Chondrocyte (in vitro differentiated cells): ENCODE measurements around the gene ACAA2. TPM values are rescaled to one million over a fixed set of nuclear protein-coding genes. Genes with fewer than 3 reads are reported as not detected.
"Not testable (repeated sequence)": the region's sequence is repeated elsewhere in the genome, so short reads cannot be mapped to it uniquely, and the experiment has no call there.

Experiments used
- DNase-seq: peaks from one replicate; pipeline ENCODE4 v3.0.0; 2021; ENCODE audit warnings: mixed read lengths, low spot score
- H3K27ac Mint-ChIP-seq: one replicate; pipeline ENCODE4 v1.8.0; 2021; ENCODE audit warnings: mild to moderate bottlenecking, moderate library complexity, mixed read lengths; ENCODE audit not compliant: unreplicated experiment
- H3K27me3 Mint-ChIP-seq: 2 replicates; pipeline ENCODE4 v1.8.0; 2021; ENCODE audit warnings: low read depth, mixed read lengths
- H3K36me3 Mint-ChIP-seq: 2 replicates; pipeline ENCODE4 v1.8.0; 2021; ENCODE audit warnings: low read depth, mixed read lengths
- H3K4me1 Mint-ChIP-seq: 2 replicates; pipeline ENCODE4 v1.8.0; 2021; ENCODE audit warnings: low read depth, mild to moderate bottlenecking, mixed read lengths
- H3K4me3 Mint-ChIP-seq: one replicate; pipeline ENCODE4 v1.8.0; 2021; ENCODE audit warnings: mild to moderate bottlenecking, moderate library complexity, mixed read lengths; ENCODE audit not compliant: unreplicated experiment
- H3K9me3 Mint-ChIP-seq: 2 replicates; pipeline ENCODE4 v1.8.0; 2021; ENCODE audit warnings: low read depth, mixed read lengths
- total RNA-seq: library from RNA; stranded (reverse); gene quantifications from 3 replicates; pipeline ENCODE4 v1.2.1, GENCODE V29; 2021
- TF ChIP-seq, protein P1 (sequence below): fragments of 200-600 bp; sonication (generic); IDR thresholded peaks from 2 replicates; pipeline ENCODE4 v1.5.0; 2021; ENCODE audit warnings: antibody characterized with exemption, mild to moderate bottlenecking, moderate library complexity

Gene ACAA2
- total RNA-seq, 1 donor from 2014 or later: 60.3 TPM

- Mint-ChIP-seq H3K4me3 (no peak overlapping the region), H3K27ac (no peak overlapping the region), H3K9me3 (no peaks in the 10 kb centered on the region), H3K36me3 (peaks cover 5% of the 10 kb centered on the region), H3K27me3 (no peaks in the 10 kb centered on the region), H3K4me1 (peaks cover 5% of the 10 kb centered on the region)
- TF ChIP-seq, protein P1, sequence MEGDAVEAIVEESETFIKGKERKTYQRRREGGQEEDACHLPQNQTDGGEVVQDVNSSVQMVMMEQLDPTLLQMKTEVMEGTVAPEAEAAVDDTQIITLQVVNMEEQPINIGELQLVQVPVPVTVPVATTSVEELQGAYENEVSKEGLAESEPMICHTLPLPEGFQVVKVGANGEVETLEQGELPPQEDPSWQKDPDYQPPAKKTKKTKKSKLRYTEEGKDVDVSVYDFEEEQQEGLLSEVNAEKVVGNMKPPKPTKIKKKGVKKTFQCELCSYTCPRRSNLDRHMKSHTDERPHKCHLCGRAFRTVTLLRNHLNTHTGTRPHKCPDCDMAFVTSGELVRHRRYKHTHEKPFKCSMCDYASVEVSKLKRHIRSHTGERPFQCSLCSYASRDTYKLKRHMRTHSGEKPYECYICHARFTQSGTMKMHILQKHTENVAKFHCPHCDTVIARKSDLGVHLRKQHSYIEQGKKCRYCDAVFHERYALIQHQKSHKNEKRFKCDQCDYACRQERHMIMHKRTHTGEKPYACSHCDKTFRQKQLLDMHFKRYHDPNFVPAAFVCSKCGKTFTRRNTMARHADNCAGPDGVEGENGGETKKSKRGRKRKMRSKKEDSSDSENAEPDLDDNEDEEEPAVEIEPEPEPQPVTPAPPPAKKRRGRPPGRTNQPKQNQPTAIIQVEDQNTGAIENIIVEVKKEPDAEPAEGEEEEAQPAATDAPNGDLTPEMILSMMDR: no peak
- DNase-seq: no peak
Measured at GRCh38 chr18:49802623-49803022, 10.7 kb downstream of the ACAA2 start.

DNA sequence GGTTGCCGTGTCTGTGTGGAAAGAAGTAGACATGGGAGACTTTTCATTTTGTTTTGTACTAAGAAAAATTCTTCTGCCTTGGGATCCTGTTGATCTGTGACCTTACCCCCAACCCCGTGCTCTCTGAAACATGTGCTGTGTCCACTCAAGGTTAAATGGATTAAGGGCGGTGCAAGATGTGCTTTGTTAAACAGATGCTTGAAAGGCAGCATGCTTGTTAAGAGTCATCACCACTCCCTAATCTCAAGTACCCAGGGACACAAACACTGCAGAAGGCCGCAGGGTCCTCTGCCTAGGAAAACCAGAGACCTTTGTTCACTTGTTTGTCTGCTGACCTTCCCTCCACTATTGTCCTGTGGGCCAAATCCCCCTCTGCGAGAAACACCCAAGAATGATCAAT lies 12.8 kb downstream of the ACAA2 start:
- not testable (repeated sequence) for H3K36me3 Mint-ChIP-seq, H3K9me3 Mint-ChIP-seq, H3K27ac Mint-ChIP-seq, H3K27me3 Mint-ChIP-seq, H3K4me3 Mint-ChIP-seq, DNase-seq
- H3K4me1 Mint-ChIP-seq: peaks cover 16% of the 10 kb centered on the region

GRCh38 chr18:49799806-49800205 lies 13.5 kb downstream of the ACAA2 start:
- H3K4me3 Mint-ChIP-seq, DNase-seq, H3K27me3 Mint-ChIP-seq, H3K9me3 Mint-ChIP-seq, H3K27ac Mint-ChIP-seq: not testable (repeated sequence)
- H3K36me3 Mint-ChIP-seq: peaks cover 11% of the 10 kb centered on the region
- H3K4me1 Mint-ChIP-seq: peaks cover 19% of the 10 kb centered on the region

DNA sequence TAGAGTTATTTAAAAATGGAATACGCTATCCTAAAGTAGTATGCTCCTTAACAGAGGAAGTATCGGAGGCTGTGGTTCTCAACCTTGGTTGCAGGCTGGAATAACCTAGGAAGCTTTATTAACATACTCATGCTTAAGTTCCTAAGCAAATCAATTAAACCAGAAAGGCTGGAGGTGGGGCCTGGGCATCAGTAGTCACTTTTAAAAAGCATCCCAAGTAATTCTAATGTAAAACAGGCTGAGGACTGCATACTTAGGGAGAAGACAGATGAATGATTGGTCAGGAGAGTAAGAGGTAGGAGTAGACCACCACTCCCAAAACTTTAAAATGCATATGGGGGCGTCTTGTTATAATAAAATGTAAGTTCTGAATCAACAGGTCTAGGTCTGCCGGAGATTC lies 15.3 kb downstream of the ACAA2 start:
- peaks cover 17% of the 10 kb centered on the region for H3K36me3 Mint-ChIP-seq
- DNase-seq: no peak
- no peaks in the 10 kb centered on the region for H3K27me3 Mint-ChIP-seq
- no peak overlapping the region for H3K27ac Mint-ChIP-seq
- TF ChIP-seq, protein P1: no peak
- peaks cover 14% of the 10 kb centered on the region for H3K4me1 Mint-ChIP-seq
- H3K9me3 Mint-ChIP-seq: no peaks in the 10 kb centered on the region
- H3K4me3 Mint-ChIP-seq: no peak overlapping the region

- TF ChIP-seq, protein P1: no peak
- H3K27me3 Mint-ChIP-seq: no peaks in the 10 kb centered on the region
- peaks cover 14% of the 10 kb centered on the region for H3K4me1 Mint-ChIP-seq
- H3K36me3 Mint-ChIP-seq: peaks cover 28% of the 10 kb centered on the region
- no peak overlapping the region for H3K27ac Mint-ChIP-seq
- H3K4me3 Mint-ChIP-seq: no peak overlapping the region
- no peaks in the 10 kb centered on the region for H3K9me3 Mint-ChIP-seq
- DNase-seq: no peak
Measured at GRCh38 chr18:49795612-49796552, 17.5 kb downstream of the ACAA2 start.

DNA sequence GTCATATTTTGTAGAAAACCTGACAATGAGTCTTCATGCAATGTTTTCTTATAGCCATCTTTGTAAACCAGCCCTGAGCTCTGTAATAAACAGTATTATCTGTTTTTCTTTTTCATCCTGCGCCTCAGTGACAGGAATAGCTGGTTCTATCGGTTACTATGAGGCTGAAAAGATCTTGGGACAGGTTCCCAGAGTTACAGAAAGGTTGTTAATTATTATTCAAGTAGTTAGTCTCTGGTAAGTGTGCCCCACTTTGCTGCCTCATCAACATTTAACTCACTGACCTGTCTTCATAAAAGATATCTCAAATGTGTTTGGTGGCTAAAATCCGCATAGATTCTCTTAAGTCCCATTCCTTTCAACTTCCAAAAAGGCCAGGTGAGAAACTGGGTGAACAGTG lies 18.6 kb downstream of the ACAA2 start:
- no peak overlapping the region for H3K27ac Mint-ChIP-seq
- no peak for DNase-seq
- TF ChIP-seq, protein P1: no peak
- H3K27me3 Mint-ChIP-seq: no peaks in the 10 kb centered on the region
- H3K4me3 Mint-ChIP-seq: no peak overlapping the region
- no peaks in the 10 kb centered on the region for H3K9me3 Mint-ChIP-seq
- H3K36me3 Mint-ChIP-seq: peaks cover 35% of the 10 kb centered on the region
- peaks cover 14% of the 10 kb centered on the region for H3K4me1 Mint-ChIP-seq

DNA sequence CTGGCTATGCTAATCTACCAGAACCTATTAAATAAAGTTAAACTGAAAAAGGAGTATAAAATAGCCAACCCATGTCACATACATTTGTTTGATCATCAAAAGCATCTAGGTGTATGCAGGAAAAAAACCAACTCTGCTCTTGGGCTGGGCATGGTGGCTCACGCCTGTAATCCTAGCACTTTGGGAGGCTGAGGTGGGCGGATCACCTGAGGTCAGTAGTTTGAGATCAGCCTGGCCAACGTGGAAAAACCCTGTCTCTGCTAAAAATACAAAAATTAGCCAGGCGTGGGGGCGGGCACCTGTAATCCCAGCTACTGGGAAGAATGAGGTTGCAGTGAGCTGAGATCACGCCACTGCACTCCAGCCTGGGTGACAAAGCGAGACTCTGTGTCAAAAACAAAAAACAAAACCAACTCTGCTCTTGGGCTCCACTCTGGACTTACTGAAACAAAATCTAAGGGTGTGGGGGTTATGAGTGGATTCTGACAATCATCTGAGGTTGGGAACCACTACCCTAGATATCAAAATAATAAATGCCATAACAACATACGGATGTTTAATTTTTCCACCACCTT lies 23.7 kb downstream of the ACAA2 start:
- peaks cover 33% of the 10 kb centered on the region for H3K36me3 Mint-ChIP-seq
- not testable (repeated sequence) for H3K9me3 Mint-ChIP-seq, H3K27ac Mint-ChIP-seq, H3K27me3 Mint-ChIP-seq, DNase-seq, H3K4me3 Mint-ChIP-seq
- peaks cover 14% of the 10 kb centered on the region for H3K4me1 Mint-ChIP-seq
